ENCODE data around the gene ENTREP1. TPM values are rescaled to one million over a fixed set of nuclear protein-coding genes. Genes with fewer than 3 reads are reported as not detected.

ENTREP1 gene
- total and polyA plus RNA-seq, 2 of the 4 experiments (the other 2 are of a cell fraction): not detected

DNA sequence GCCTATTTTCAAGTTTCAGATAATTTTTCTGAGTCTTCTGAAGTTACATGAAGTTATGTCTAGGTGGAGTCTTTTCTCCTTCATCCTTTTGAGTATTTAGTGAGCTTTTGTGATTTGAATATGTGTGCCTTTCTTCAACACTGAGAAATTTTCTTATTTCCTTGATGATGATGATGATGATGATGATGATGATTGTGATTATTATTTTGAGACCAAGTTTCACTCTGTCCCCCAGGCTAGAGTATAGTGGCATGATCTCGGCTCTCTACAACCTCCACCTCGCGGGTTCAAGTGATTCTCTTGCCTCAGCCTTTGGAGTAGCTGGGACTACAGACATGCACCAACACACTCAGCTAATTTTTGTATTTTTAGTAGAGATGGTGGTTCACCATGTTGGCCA, 26.2 kb downstream of the ENTREP1 start:
- H3K4ac ChIP-seq (ENCODE audit: low read depth, low read length): no peak overlapping the region
- ATAC-seq (ENCODE audit: low read depth) (no peak), DNase-seq (no peak)
- no peaks in the 10 kb centered on the region for H3K9me1 ChIP-seq (ENCODE audit: insufficient read depth, low read length)
- no peak overlapping the region for H3K9ac ChIP-seq (ENCODE audit: low read depth, low read length)
- H4K5ac ChIP-seq (ENCODE audit: low read depth, low read length): no peak overlapping the region
- dilution Hi-C loops (cut with HindIII; ENCODE audit: low sequenced_read_pairs, unreplicated experiment): no loop called here
- H2BK15ac ChIP-seq (ENCODE audit: low read depth, low read length): no peak overlapping the region
- H3K18ac ChIP-seq (ENCODE audit: low read depth, low read length): no peak overlapping the region
- no peak overlapping the region for H3K23ac ChIP-seq (ENCODE audit: low read depth, low read length)
- no peak overlapping the region for H2BK5ac ChIP-seq (ENCODE audit: low read depth, low read length, poor library complexity, severe bottlenecking)
- H4K8ac ChIP-seq (ENCODE audit: low read depth in 2 of 2, low read length in 2 of 2): no peak overlapping the region
- H2AFZ ChIP-seq (replicated peaks; ENCODE audit: low read length, poor library complexity): no peak overlapping the region
- intact Hi-C loops (cut with micrococcal nuclease): no loop called here
- H3K79me1 ChIP-seq (ENCODE audit: low read depth in 1 of 2, low read length in 2 of 2): no peaks in the 10 kb centered on the region
- H2AK9ac ChIP-seq (replicated peaks; ENCODE audit: low read depth, low read length, poor library complexity): no peak overlapping the region
- no peak overlapping the region for H3K56ac ChIP-seq (ENCODE audit: extremely low read depth, insufficient read depth, low read length)
- no peak overlapping the region for H3K4me3 ChIP-seq (ENCODE audit: insufficient read depth, low read depth, low read length)
- no TSS peak for BruUV-seq (replicated peaks)
- in situ Hi-C loops (cut with MboI; ENCODE audit: low sequenced_read_pairs): loop anchor here (25.0 kb wide), 1 partner anchor 89 kb away; no protein-coding TSS in a partner anchor
- TF ChIP-seq MXI1 (IDR thresholded peaks at IDR 0.05; ENCODE audit: borderline replicate concordance, low read depth, low read length) (no peak), SMC3 (IDR thresholded peaks at IDR 0.05; ENCODE audit: low read depth, low read length) (no peak), RFX5 (IDR thresholded peaks at IDR 0.05; ENCODE audit: low read depth, low read length) (no peak), RCOR1 (IDR thresholded peaks at IDR 0.05; ENCODE audit: insufficient replicate concordance, low read length) (no peak), CHD1 (IDR thresholded peaks at IDR 0.05; ENCODE audit: low read depth, low read length) (no peak), MAZ (IDR thresholded peaks at IDR 0.05; ENCODE audit: borderline replicate concordance, low read depth, low read length) (no peak), NFE2L2 (IDR thresholded peaks at IDR 0.05; ENCODE audit: low read depth, low read length) (no peak)
- TF ChIP-seq, protein P1, sequence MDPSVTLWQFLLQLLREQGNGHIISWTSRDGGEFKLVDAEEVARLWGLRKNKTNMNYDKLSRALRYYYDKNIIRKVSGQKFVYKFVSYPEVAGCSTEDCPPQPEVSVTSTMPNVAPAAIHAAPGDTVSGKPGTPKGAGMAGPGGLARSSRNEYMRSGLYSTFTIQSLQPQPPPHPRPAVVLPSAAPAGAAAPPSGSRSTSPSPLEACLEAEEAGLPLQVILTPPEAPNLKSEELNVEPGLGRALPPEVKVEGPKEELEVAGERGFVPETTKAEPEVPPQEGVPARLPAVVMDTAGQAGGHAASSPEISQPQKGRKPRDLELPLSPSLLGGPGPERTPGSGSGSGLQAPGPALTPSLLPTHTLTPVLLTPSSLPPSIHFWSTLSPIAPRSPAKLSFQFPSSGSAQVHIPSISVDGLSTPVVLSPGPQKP (IDR thresholded peaks at IDR 0.05; ENCODE audit: borderline replicate concordance, low read depth, low read length): no peak
- H3K27me3 ChIP-seq (ENCODE audit: control insufficient read depth, insufficient read depth, low read length): peaks cover 2% of the 10 kb centered on the region
- no peak overlapping the region for H3K4me2 ChIP-seq (ENCODE audit: low read depth, low read length)
- no peaks in the 10 kb centered on the region for H3K36me3 ChIP-seq (ENCODE audit: control insufficient read depth, insufficient read depth, low read length)
- H4K91ac ChIP-seq (ENCODE audit: insufficient read depth, low read depth, low read length): no peak overlapping the region
- no CpG with 5 or more reads among the region's 3 CpGs for WGBS, 2 experiments (ENCODE audit: extremely low coverage in 2 of 2, insufficient read length in 1 of 2)
- no peak overlapping the region for H3K27ac ChIP-seq (ENCODE audit: insufficient read depth, low read length)
- no peak overlapping the region for H2BK120ac ChIP-seq (ENCODE audit: low read depth, low read length)
- H4K20me1 ChIP-seq (ENCODE audit: insufficient read depth, low read length): no peaks in the 10 kb centered on the region
- no peaks in the 10 kb centered on the region for H3K4me1 ChIP-seq (ENCODE audit: control insufficient read depth, insufficient read depth, low read length)
- no peak overlapping the region for H2AK5ac ChIP-seq (ENCODE audit: low read depth, low read length)
- no peak overlapping the region for H3K14ac ChIP-seq (replicated peaks; ENCODE audit: low read depth, low read length)
- H2BK20ac ChIP-seq (ENCODE audit: low read depth, low read length): no peak overlapping the region
- no peaks in the 10 kb centered on the region for H3K9me3 ChIP-seq (ENCODE audit: control insufficient read depth, insufficient read depth, low read length)
- POLR2A ChIA-PET (ENCODE audit: unreplicated experiment): no interaction called here
- CTCF ChIA-PET: no interaction called here

Measured in IMR-90 (cell line).